ENCODE measurements around the gene ERC2.

DNA sequence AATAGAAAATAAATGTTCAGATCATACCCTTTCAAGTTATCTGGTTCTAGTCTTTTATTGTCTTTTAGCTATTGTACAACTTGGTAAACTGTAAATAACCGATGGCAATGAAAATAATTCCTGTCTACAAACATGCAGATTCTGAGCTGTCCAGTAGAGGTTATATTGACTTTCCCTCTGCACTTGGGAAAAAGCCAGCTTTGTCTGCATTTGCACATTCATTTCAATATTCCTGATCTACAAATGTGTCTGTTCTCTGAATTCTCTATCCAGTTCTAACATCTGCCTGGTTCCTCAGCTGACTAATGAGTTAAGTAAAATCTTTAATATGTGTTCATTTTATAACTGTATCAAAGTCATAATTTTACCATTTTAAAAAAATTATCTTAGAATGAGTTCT is 408.5 kb downstream of the ERC2 start:
- TF ChIP-seq, protein P1, sequence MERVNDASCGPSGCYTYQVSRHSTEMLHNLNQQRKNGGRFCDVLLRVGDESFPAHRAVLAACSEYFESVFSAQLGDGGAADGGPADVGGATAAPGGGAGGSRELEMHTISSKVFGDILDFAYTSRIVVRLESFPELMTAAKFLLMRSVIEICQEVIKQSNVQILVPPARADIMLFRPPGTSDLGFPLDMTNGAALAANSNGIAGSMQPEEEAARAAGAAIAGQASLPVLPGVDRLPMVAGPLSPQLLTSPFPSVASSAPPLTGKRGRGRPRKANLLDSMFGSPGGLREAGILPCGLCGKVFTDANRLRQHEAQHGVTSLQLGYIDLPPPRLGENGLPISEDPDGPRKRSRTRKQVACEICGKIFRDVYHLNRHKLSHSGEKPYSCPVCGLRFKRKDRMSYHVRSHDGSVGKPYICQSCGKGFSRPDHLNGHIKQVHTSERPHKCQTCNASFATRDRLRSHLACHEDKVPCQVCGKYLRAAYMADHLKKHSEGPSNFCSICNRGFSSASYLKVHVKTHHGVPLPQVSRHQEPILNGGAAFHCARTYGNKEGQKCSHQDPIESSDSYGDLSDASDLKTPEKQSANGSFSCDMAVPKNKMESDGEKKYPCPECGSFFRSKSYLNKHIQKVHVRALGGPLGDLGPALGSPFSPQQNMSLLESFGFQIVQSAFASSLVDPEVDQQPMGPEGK (CRISPR knock-in tag; IDR thresholded peaks at IDR 0.05; ENCODE audit: borderline replicate concordance): no peak
- TF ChIP-seq ESRRG (CRISPR knock-in tag; IDR thresholded peaks at IDR 0.05) (no peak), ZNF565 (CRISPR knock-in tag; conservative IDR thresholded peaks at IDR 0.05; ENCODE audit: low read depth) (no peak), GLIS3 (CRISPR knock-in tag; IDR thresholded peaks at IDR 0.05) (no peak), BACH2 (CRISPR knock-in tag; IDR thresholded peaks at IDR 0.05; ENCODE audit: borderline replicate concordance) (no peak), ZNF8 (CRISPR knock-in tag; IDR thresholded peaks at IDR 0.05) (no peak), PPARA (CRISPR knock-in tag; IDR thresholded peaks at IDR 0.05; ENCODE audit: borderline replicate concordance) (no peak), ZC3H10 (CRISPR knock-in tag; IDR thresholded peaks at IDR 0.05) (no peak), ZFP30 (CRISPR knock-in tag; IDR thresholded peaks at IDR 0.05) (no peak), TOX (CRISPR knock-in tag; IDR thresholded peaks at IDR 0.05; ENCODE audit: borderline replicate concordance) (no peak), ZFP3 (CRISPR knock-in tag; IDR thresholded peaks at IDR 0.05) (no peak)
- TF ChIP-seq, protein P2, sequence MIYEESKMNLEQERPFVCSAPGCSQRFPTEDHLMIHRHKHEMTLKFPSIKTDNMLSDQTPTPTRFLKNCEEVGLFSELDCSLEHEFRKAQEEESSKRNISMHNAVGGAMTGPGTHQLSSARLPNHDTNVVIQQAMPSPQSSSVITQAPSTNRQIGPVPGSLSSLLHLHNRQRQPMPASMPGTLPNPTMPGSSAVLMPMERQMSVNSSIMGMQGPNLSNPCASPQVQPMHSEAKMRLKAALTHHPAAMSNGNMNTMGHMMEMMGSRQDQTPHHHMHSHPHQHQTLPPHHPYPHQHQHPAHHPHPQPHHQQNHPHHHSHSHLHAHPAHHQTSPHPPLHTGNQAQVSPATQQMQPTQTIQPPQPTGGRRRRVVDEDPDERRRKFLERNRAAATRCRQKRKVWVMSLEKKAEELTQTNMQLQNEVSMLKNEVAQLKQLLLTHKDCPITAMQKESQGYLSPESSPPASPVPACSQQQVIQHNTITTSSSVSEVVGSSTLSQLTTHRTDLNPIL (CRISPR knock-in tag; IDR thresholded peaks at IDR 0.05; ENCODE audit: low read depth): no peak

Measured in SK-N-SH treated with all-trans-retinoic acid at 6 μM for 48 hours (cell line).